Panc1 (cell line): ENCODE data around the gene CCDC124. TPM values are rescaled to one million over a fixed set of nuclear protein-coding genes. Genes with fewer than 3 reads are reported as not detected.

Source experiments
- ATAC-seq: fragments of 200-7000 bp; cut with Tn5 transposase; 2 replicates; pipeline ENCODE4 v1.9.1; 2020; ENCODE audit warnings: mild to moderate bottlenecking, moderate library complexity
- BruUV-seq: library from RNA; stranded (reverse); fragments of 400-500 nt; replicated peaks from 2 replicates; lab custom pipeline; 2021; lab: Mats Ljungman, UMichigan
- CTCF ChIA-PET: fragments of 300-600 bp; sonication (Branson Sonifier 250); formaldehyde crosslinking; loops from one replicate; lab custom pipeline; 2022; ENCODE audit warnings: antibody characterized with exemption; lab: Charles Lee
- POLR2A ChIA-PET: fragments of 300-600 bp; sonication (Branson Sonifier 250); formaldehyde crosslinking; loops from one replicate; lab custom pipeline; 2022; ENCODE audit warnings: antibody characterized with exemption; lab: Charles Lee
- DNase-seq: peaks from one replicate; pipeline ENCODE4 v3.0.0-alpha.2; 2010; ENCODE audit warnings: low read depth, low spot score
- H3K27ac ChIP-seq: 2 replicates; pipeline ENCODE4 v1.5.1; 2011; ENCODE audit warnings: mild to moderate bottlenecking, low read length, inconsistent platforms
- H3K27me3 ChIP-seq: fragments of 200-500 bp; sonication (Bioruptor generic); 2 replicates; pipeline ENCODE4 v1.6.0; 2014; ENCODE audit warnings: low read length, inconsistent platforms; ENCODE audit not compliant: control insufficient read depth, insufficient read depth
- H3K36me3 ChIP-seq: fragments of 200-500 bp; sonication (Bioruptor generic); 2 replicates; pipeline ENCODE4 v1.5.1; 2014; ENCODE audit warnings: inconsistent platforms, mild to moderate bottlenecking, low read length, moderate library complexity; ENCODE audit not compliant: control insufficient read depth, insufficient read depth
- H3K4me1 ChIP-seq: 2 replicates; pipeline ENCODE4 v1.5.1; 2011; ENCODE audit warnings: inconsistent platforms, mild to moderate bottlenecking, low read length, moderate library complexity; ENCODE audit not compliant: control insufficient read depth, insufficient read depth
- H3K4me3 ChIP-seq, 2 experiments: 2 replicates each; pipeline ENCODE4 v1.5.1; 2011 to 2012; ENCODE audit warnings: low read depth in 2 of 2, low read length in 2 of 2, mild to moderate bottlenecking in 2 of 2, inconsistent platforms in 1 of 2, moderate library complexity in 1 of 2
- H3K9me3 ChIP-seq: fragments of 200-500 bp; sonication (Bioruptor generic); 2 replicates; pipeline ENCODE4 v1.5.1; 2014; ENCODE audit warnings: low read depth, mild to moderate bottlenecking, inconsistent platforms, low read length, moderate library complexity; ENCODE audit not compliant: control insufficient read depth, insufficient read depth
- POLR2AphosphoS5 ChIP-seq: IDR thresholded peaks from 2 replicates; pipeline ENCODE4 v1.6.1; 2012; ENCODE audit warnings: mild to moderate bottlenecking, low read depth, low read length, moderate library complexity
- REST ChIP-seq, 2 experiments: IDR thresholded peaks; 2 replicates each; pipeline ENCODE4 v1.6.1; 2011 to 2012; ENCODE audit warnings: low read depth in 2 of 2, control low read depth in 1 of 2, low read length in 1 of 2, mild to moderate bottlenecking in 1 of 2, moderate library complexity in 1 of 2; ENCODE audit not compliant: insufficient read depth in 1 of 2
- SIN3A ChIP-seq: IDR thresholded peaks from 2 replicates; pipeline ENCODE4 v1.6.1; 2012; ENCODE audit warnings: low read depth, mild to moderate bottlenecking, low read length, moderate library complexity, borderline replicate concordance; ENCODE audit not compliant: insufficient read depth
- TCF7L2 ChIP-seq: IDR thresholded peaks from 2 replicates; pipeline ENCODE4 v1.6.1; 2011; ENCODE audit warnings: mild to moderate bottlenecking, low read depth, low read length, inconsistent platforms
- in situ Hi-C: cut with HindIII; loops from 2 replicates; pipeline ENCODE4 v1.10.0; 2016; ENCODE audit warnings: low sequenced_read_pairs, low pct_unique_long_range_greater_than_20kb
- intact Hi-C: fragments of 100-400 bp; cut with micrococcal nuclease; formaldehyde crosslinking; loops from one replicate; pipeline ENCODE4 v1.10.0; 2022; ENCODE audit not compliant: unreplicated experiment
- total RNA-seq: library from RNA; stranded (reverse); gene quantifications from one replicate; pipeline ENCODE4 v1.2.1, GENCODE V29; 2021; ENCODE audit not compliant: unreplicated experiment
- TF ChIP-seq, protein P1 (sequence below): fragments of 450-650 bp; IDR thresholded peaks from 2 replicates; pipeline ENCODE4 v1.5.1; 2017; ENCODE audit warnings: mild to moderate bottlenecking

Gene CCDC124
- total RNA-seq, 1 experiment from 2014 or later = 110 TPM

GRCh38 chr19:17977021-17977420, 44.2 kb downstream of the CCDC124 start:
- no peak for ATAC-seq
- no TSS peak for BruUV-seq

DNA sequence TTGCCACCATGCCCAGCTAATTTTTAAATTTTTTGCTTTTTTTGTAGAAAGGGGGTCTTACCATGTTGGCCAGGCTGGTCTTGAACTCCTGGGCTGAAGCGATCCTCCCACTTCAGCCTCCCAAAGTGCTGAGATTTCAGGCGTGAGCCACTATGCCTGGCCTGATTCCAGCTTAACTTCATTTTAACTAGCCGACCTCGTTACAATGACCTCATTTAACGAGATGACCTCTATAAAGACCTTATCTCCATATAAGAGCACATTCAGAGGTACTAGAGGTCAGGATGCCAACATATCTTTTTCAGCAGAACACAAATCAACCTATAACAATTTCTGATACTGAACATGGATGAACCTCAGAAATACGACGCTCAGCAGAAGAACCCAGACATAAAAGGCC, 44.7 kb downstream of the CCDC124 start:
- intact Hi-C loops = no loop called here
- no peaks in the 10 kb centered on the region for H3K27me3 ChIP-seq
- H3K9me3 ChIP-seq = no peaks in the 10 kb centered on the region
- CTCF ChIA-PET = no interaction called here
- POLR2A ChIA-PET = no interaction called here
- BruUV-seq = no TSS peak
- H3K4me1 ChIP-seq = no peaks in the 10 kb centered on the region
- no peak overlapping the region for H3K27ac ChIP-seq
- ATAC-seq (no peak), DNase-seq (no peak)
- H3K4me3 ChIP-seq = no peak overlapping the region
- TF ChIP-seq POLR2AphosphoS5 (no peak), REST (IDR thresholded peaks at IDR 0.05; ENCODE audit: insufficient read depth in 1 of 2, low read depth in 2 of 2, low read length in 1 of 2) (no peak), TCF7L2 (no peak), SIN3A (no peak)
- TF ChIP-seq, protein P1, sequence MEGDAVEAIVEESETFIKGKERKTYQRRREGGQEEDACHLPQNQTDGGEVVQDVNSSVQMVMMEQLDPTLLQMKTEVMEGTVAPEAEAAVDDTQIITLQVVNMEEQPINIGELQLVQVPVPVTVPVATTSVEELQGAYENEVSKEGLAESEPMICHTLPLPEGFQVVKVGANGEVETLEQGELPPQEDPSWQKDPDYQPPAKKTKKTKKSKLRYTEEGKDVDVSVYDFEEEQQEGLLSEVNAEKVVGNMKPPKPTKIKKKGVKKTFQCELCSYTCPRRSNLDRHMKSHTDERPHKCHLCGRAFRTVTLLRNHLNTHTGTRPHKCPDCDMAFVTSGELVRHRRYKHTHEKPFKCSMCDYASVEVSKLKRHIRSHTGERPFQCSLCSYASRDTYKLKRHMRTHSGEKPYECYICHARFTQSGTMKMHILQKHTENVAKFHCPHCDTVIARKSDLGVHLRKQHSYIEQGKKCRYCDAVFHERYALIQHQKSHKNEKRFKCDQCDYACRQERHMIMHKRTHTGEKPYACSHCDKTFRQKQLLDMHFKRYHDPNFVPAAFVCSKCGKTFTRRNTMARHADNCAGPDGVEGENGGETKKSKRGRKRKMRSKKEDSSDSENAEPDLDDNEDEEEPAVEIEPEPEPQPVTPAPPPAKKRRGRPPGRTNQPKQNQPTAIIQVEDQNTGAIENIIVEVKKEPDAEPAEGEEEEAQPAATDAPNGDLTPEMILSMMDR = no peak
- in situ Hi-C loops = no loop called here
- H3K36me3 ChIP-seq = no peaks in the 10 kb centered on the region

More at GRCh38 chr19:17977021-17977420, 44.2 kb downstream of the CCDC124 start:
- in situ Hi-C loops (no loop called here), intact Hi-C loops (no loop called here)
- ChIA-PET CTCF (no interaction called here), POLR2A (no interaction called here)
- no peak overlapping the region for H3K4me3 ChIP-seq
- H3K4me1 ChIP-seq = no peaks in the 10 kb centered on the region
- H3K27me3 ChIP-seq = no peaks in the 10 kb centered on the region
- TF ChIP-seq REST (IDR thresholded peaks at IDR 0.05; ENCODE audit: insufficient read depth in 1 of 2, low read depth in 2 of 2, low read length in 1 of 2) (no peak), SIN3A (no peak), TCF7L2 (no peak), POLR2AphosphoS5 (no peak)
- TF ChIP-seq, protein P1 = no peak
- H3K36me3 ChIP-seq = no peaks in the 10 kb centered on the region
- no peak for DNase-seq
- no peaks in the 10 kb centered on the region for H3K9me3 ChIP-seq
- no peak overlapping the region for H3K27ac ChIP-seq
